ENCODE results near the gene EIF3D.

EIF3D gene

GRCh38 chr22:36506637-36507517 lies 22.1 kb downstream of the EIF3D start, which contains the start of gene FOXRED2:
TSS of gene FOXRED2 (minus strand) at chr22:36507040. CDS start at chr22:36506422, 618 bp downstream.
- DNase-seq = peak; percentile 84 to 87

GRCh38 chr22:36505998-36506635 lies 22.8 kb downstream of the EIF3D start:
- no peak for DNase-seq

GRCh38 chr22:36497910-36498665 lies 30.9 kb downstream of the EIF3D start:
- no peak for DNase-seq

GRCh38 chr22:36493690-36494110 lies 35.3 kb downstream of the EIF3D start:
- DNase-seq = no peak

GRCh38 chr22:36492109-36492508 lies 36.9 kb downstream of the EIF3D start:
- DNase-seq = no peak

- DNase-seq = no peak
These were observed 37.8 kb downstream of the EIF3D start for GRCh38 chr22:36491155-36491554.

GRCh38 chr22:36486619-36487384 lies 42.2 kb downstream of the EIF3D start:
- DNase-seq = peak; percentile 69 to 74

- DNase-seq = peak; percentile 95
These were observed 47.4 kb downstream of the EIF3D start, which contains the start of gene TXN2 for GRCh38 chr22:36481393-36482168. TSS of gene TXN2 (minus strand) at chr22:36481640. CDS start at chr22:36480837, 803 bp downstream.

- no peak for DNase-seq
These were observed 48.0 kb downstream of the EIF3D start for GRCh38 chr22:36480941-36481392.

GRCh38 chr22:36478966-36479365 lies 50.0 kb downstream of the EIF3D start:
- DNase-seq = no peak

- no peak for DNase-seq
These were observed 53.6 kb downstream of the EIF3D start for GRCh38 chr22:36475341-36475740.

GRCh38 chr22:36472689-36473088 lies 56.3 kb downstream of the EIF3D start:
- DNase-seq = no peak

GRCh38 chr22:36471341-36471821 lies 57.6 kb downstream of the EIF3D start:
- no peak for DNase-seq

GRCh38 chr22:36470994-36471331 lies 58.0 kb downstream of the EIF3D start:
- no peak for DNase-seq

- peak; percentile 81 to 85 for DNase-seq
These were observed 58.6 kb downstream of the EIF3D start for GRCh38 chr22:36470162-36470993.

- no peak for DNase-seq
These were observed 59.8 kb downstream of the EIF3D start for GRCh38 chr22:36469094-36469710.

- DNase-seq = no peak
These were observed 61.0 kb downstream of the EIF3D start for GRCh38 chr22:36467946-36468345.

GRCh38 chr22:36467042-36467810 lies 61.7 kb downstream of the EIF3D start:
- no peak for DNase-seq

- no peak for DNase-seq
These were observed 62.7 kb downstream of the EIF3D start for GRCh38 chr22:36466258-36466657.

Measured in activated CD4-positive, alpha-beta T cell treated with anti-CD3 and anti-CD28 coated beads for 4 hours (primary cell).